A549 (cell line): ENCODE data around the gene CLPTM1. TPM values are rescaled to one million over a fixed set of nuclear protein-coding genes. Genes with fewer than 3 reads are reported as not detected.
"Not testable (repeated sequence)": the region's sequence is repeated elsewhere in the genome, so short reads cannot be mapped to it uniquely, and the experiment has no call there.

Source experiments
- ATAC-seq, 2 experiments: fragments of 200-7000 bp in 1 of 2; fragments of >200 bp in 1 of 2; cut with Nextera tagmentation in 1 of 2; cut with Tn5 transposase in 1 of 2; 3 replicates each; pipeline versions ENCODE4 v1.8.0 to v1.9.1; 2018 to 2020; ENCODE audit warnings: mild to moderate bottlenecking in 1 of 2, moderate library complexity in 1 of 2
- CTCF ChIA-PET: fragments of 300-600 bp; sonication (Branson Sonifier 250); formaldehyde crosslinking; extraction: SDS; loops from one replicate; lab custom pipeline; 2021; ENCODE audit warnings: antibody characterized with exemption, inconsistent platforms; lab: Yijun Ruan, JAX
- POLR2A ChIA-PET: fragments of 350-600 bp; formaldehyde crosslinking; extraction: SDS; loops from one replicate; lab custom pipeline; 2021; ENCODE audit warnings: antibody characterized with exemption, inconsistent platforms; lab: Yijun Ruan, JAX
- DNase-seq, 2 experiments: peaks; one replicate each; pipeline versions ENCODE4 v3.0.0 to v3.0.0-alpha.2; 2011 to 2016; ENCODE audit warnings: low read depth in 1 of 2, low spot score in 1 of 2
- FAIRE-seq: peaks from 2 replicates; lab custom pipeline; 2011; peaks lifted over from hg19 to GRCh38; lab: Jason Lieb, UNC
- H3K27ac ChIP-seq, 2 experiments: fragments of >200 bp; sonication (Bioruptor Twin); formaldehyde crosslinking; 3 replicates each; pipeline ENCODE4 v1.5.1; 2016 to 2017
- H3K4me1 ChIP-seq: fragments of >200 bp; sonication (Bioruptor Twin); formaldehyde crosslinking; 3 replicates; pipeline ENCODE4 v1.6.1; 2016
- H3K4me2 ChIP-seq: fragments of >200 bp; sonication (Bioruptor Twin); formaldehyde crosslinking; 3 replicates; pipeline ENCODE4 v1.6.1; 2016
- H3K4me3 ChIP-seq: fragments of >200 bp; sonication (Bioruptor Twin); formaldehyde crosslinking; 3 replicates; pipeline ENCODE4 v1.5.1; 2016
- H3K9me3 ChIP-seq: fragments of >200 bp; sonication (Bioruptor Twin); formaldehyde crosslinking; 3 replicates; pipeline ENCODE4 v1.6.1; 2016
- ATOH8 ChIP-seq: fragments of 250-450 bp; sonication (Bioruptor Pico); IDR thresholded peaks from 2 replicates; pipeline ENCODE4 v1.5.0; 2020; ENCODE audit warnings: low read depth, mild to moderate bottlenecking, moderate library complexity
- CEBPB ChIP-seq, 2 experiments: fragments of >200 bp in 1 of 2; sonication (Bioruptor Twin) in 1 of 2; formaldehyde crosslinking in 1 of 2; IDR thresholded peaks; 2 replicates each; pipeline ENCODE4 v1.6.1; 2012 to 2016
- E2F6 ChIP-seq: IDR thresholded peaks from 2 replicates; pipeline ENCODE4 v1.6.1; 2012; ENCODE audit warnings: low read depth, borderline replicate concordance
- EHF ChIP-seq: fragments of 250-450 bp; sonication (Bioruptor Pico); IDR thresholded peaks from 2 replicates; pipeline ENCODE4 v1.5.0; 2020; ENCODE audit warnings: mild to moderate bottlenecking
- HOXA7 ChIP-seq: fragments of 250-450 bp; sonication (Bioruptor Pico); IDR thresholded peaks from 2 replicates; pipeline ENCODE4 v1.5.0; 2020; ENCODE audit warnings: mild to moderate bottlenecking, moderate library complexity
- HOXB5 ChIP-seq: fragments of 250-450 bp; sonication (Bioruptor Pico); IDR thresholded peaks from 2 replicates; pipeline ENCODE4 v1.5.0; 2020; ENCODE audit warnings: mild to moderate bottlenecking, moderate library complexity
- JUN ChIP-seq, 2 experiments: fragments of >200 bp; sonication (Bioruptor Twin); formaldehyde crosslinking; IDR thresholded peaks; 2 replicates in 1 of 2; 3 replicates in 1 of 2; pipeline ENCODE4 v1.6.1; 2016 to 2017
- MAFK ChIP-seq: fragments of 450-650 bp; IDR thresholded peaks from 2 replicates; pipeline ENCODE4 v1.6.1; 2014; ENCODE audit not compliant: partially characterized antibody
- MAX ChIP-seq: IDR thresholded peaks from 2 replicates; pipeline ENCODE4 v1.6.1; 2012
- MYC ChIP-seq: IDR thresholded peaks from 2 replicates; pipeline ENCODE4 v1.6.1; 2012; ENCODE audit warnings: mild to moderate bottlenecking, inconsistent platforms, low read length, improper control_type of control experiment, borderline replicate concordance
- POLR2A ChIP-seq: IDR thresholded peaks from 2 replicates; pipeline ENCODE4 v1.6.1; 2012; ENCODE audit warnings: mild to moderate bottlenecking, low read length
- RFX5 ChIP-seq: fragments of 450-650 bp; IDR thresholded peaks from 2 replicates; pipeline ENCODE4 v1.7.1; 2014; ENCODE audit warnings: antibody characterized with exemption, mild to moderate bottlenecking, moderate library complexity
- TFCP2L1 ChIP-seq: fragments of 250-450 bp; sonication (Bioruptor Pico); IDR thresholded peaks from 2 replicates; pipeline ENCODE4 v1.5.0; 2021; ENCODE audit warnings: mild to moderate bottlenecking
- WGBS: methylation state at CpG from one replicate; pipeline ENCODE4 v1.1.6; 2017; ENCODE audit errors: missing lambda C conversion rate; 5-methylcytosine and 5-hydroxymethylcytosine counted together
- polyA plus RNA-seq, 4 experiments: library from polyadenylated mRNA; depleted of rRNA in 3 of 4; stranded (reverse); fragments of >200 nt; fragmentation: RNase III in 1 of 4; extraction: RNeasy Plus Mini Kit Qiagen cat#74134 plus additional on column Dnase treatment in 1 of 4; gene quantifications; 2 replicates in 3 of 4; 3 replicates in 1 of 4; pipeline ENCODE4 v1.2.3, GENCODE V29; 2011 to 2017
- TF ChIP-seq, protein P1 (sequence below): fragments of >200 bp; sonication (Bioruptor Twin); formaldehyde crosslinking; IDR thresholded peaks from 2 replicates; pipeline ENCODE4 v1.6.1; 2016
- TF ChIP-seq, protein P2 (sequence below): fragments of >200 bp; sonication (Bioruptor Twin); formaldehyde crosslinking; IDR thresholded peaks from 3 replicates; pipeline ENCODE4 v1.6.1; 2016

The CLPTM1 gene
- polyA plus RNA-seq, 2 of the 4 experiments (the other 2 are of a cell fraction), result 99.3 to 188 TPM

DNA sequence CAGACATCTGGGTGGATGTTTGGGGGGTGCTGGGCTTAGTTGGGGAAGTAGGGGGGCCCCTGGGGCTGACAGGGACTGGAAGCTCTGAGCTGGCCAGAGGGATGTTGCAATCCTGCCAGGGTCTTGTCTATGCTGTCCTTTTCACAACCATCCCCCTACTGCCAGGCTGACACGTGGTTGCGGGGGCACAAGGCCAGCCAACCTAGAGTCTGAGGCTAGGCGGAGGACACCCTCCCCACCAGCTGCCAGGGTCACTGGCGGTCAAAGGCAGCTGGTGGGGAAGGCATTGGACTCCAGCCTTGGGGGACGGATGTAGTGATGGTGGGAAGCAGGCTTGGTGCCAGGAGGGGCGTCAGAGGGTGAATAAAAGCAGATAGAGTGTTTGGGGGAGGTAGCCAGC, 42.3 kb upstream of the CLPTM1 start:
- WGBS, result 89% methylated on average over 6 of the region's 6 CpGs
- no peaks in the 10 kb centered on the region for H3K9me3 ChIP-seq
- no peak overlapping the region; the same call in 2 of the 3 replicates for H3K4me2 ChIP-seq
- ChIA-PET POLR2A (no interaction called here), CTCF (interaction anchor here (1.6 to 18.1 kb wide), 5 partner anchors 9 to 38 kb away, joined by 3 to 303 read pairs (median 13); partner anchors contain the start of gene CLPTM1)
- no peak overlapping the region for H3K4me3 ChIP-seq
- no peak for DNase-seq
- no peak for ATAC-seq
- TF ChIP-seq CEBPB (IDR thresholded peaks at IDR 0.05), result peak in 1 of 2 experiments; percentile 50; a peak in 1 of 4 replicates
- TF ChIP-seq, protein P1, sequence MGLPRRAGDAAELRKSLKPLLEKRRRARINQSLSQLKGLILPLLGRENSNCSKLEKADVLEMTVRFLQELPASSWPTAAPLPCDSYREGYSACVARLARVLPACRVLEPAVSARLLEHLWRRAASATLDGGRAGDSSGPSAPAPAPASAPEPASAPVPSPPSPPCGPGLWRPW, result no peak
- FAIRE-seq, result no peak
- H3K4me1 ChIP-seq, result peaks cover 36% of the 10 kb centered on the region
- H3K27ac ChIP-seq, result peak overlapping the region in 1 of 2 experiments; percentile 92; a peak in 4 of 6 replicates

DNA sequence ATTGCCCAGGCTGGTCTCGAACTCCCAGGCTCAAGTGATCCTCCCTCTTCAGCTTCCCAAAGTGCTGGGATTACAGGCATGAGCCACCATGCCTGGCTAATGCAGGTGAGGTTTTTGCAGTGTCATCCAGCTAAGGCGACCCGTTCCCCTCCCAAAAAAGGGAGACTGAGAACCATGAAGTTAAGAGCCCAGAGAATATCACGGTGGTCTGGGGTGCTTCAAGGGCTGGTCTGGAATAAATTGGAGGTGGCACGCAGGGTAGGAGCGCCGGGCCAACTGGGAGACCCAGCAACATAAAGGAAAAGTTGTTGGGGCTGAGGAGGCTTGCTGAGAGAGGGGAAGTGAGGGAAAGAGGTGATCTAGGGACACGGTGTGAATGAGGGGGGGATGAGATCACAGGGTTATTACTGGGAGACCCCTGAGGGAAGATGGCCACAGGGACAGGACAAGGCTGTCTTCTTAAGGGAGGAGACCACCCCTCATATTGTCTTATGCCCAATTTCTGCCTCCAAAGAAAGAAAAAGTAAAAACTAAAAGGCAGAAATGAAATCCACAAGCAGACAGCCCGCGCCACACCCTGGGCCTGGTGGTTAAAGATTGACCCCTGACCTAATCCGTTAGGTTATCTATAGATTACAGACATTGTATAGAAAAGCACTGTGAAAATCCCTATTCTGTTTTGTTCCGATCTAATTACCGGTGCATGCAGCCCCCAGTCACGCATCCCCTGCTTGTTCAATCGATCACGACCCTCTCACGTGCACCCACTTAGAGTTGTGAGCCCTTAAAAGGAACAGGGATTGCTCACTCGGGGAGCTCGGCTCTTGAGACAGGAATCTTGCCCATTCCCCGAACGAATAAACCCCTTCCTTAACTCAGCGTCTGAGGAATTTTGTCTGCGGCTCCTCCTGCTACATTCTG, 41.4 kb upstream of the CLPTM1 start:
- POLR2A ChIA-PET, result interaction anchor here (0.6 kb wide), 1 partner anchor 15 kb away, joined by 3 read pairs; no protein-coding TSS in a partner anchor
- peak overlapping the region; percentile 91 for H3K4me2 ChIP-seq

DNA sequence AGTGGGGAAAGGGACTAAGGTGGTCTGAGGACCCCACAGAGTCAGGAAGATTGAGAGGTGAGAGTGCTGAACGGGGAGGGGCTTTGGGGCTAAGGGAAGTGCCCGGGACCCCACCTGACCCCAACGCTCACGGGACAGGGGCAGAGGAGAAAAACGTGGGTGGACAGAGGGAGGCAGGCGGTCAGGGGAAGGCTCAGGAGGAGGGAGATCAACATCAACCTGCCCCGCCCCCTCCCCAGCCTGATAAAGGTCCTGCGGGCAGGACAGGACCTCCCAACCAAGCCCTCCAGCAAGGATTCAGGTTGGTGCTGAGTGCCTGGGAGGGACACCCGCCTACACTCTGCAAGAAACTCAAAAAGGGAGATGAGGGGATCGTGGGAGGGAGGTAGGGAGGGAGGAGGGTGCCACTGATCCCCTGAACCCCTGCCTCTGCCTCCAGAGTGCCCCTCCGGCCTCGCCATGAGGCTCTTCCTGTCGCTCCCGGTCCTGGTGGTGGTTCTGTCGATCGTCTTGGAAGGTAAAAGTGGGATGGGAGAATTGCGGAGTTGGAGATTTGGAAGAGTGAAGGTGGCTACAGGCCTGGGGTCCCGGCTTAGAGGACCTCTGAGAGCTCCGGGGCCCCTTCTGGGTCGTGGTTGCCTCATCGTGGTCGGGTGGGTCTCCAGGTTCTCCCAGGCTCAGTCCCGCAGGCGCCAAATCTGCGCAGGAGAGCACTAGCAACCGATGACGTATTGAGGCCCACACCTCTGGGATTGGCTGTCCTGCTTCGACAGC, 40.6 kb upstream of the CLPTM1 start, which contains the start of gene APOC1:
TSS of gene APOC1 (plus strand) at position 176 of the 774 bp plus-strand sequence. CDS start at position 460, 284 bp downstream.
- ChIA-PET POLR2A (interaction anchor here (0.6 to 1.2 kb wide), 7 partner anchors 10 to 415 kb away, joined by 3 to 7 read pairs (median 5); partner anchors contain the start of genes CLPTM1, TOMM40 and ZNF180), CTCF (interaction anchor here (0.6 to 18.1 kb wide), 6 partner anchors 11 to 231 kb away, joined by 3 to 303 read pairs (median 10); partner anchors contain the start of gene CLPTM1)
- Histone ChIP-seq H3K4me3 (peak within 1 kb of the TSS; percentile 51), H3K27ac (peak within 1 kb of the TSS; percentile 85 to 92)
- DNase-seq (peak; percentile 94 to 98), ATAC-seq (peak; percentile 92)
- not testable (repeated sequence) for H3K9me3 ChIP-seq
- TF ChIP-seq JUN (IDR thresholded peaks at IDR 0.05) (peak in 1 of 2 experiments; percentile 50; a peak in 1 of 5 replicates), MAX (peak; percentile 80), CEBPB (IDR thresholded peaks at IDR 0.05) (peak in 1 of 2 experiments; percentile 16; a peak in 1 of 4 replicates), POLR2A (peak; percentile 55), RFX5 (peak; percentile 100)
- TF ChIP-seq, all 56 proteins: peak for 5; not testable (repeated sequence) for 51
- WGBS, result 1% methylated on average over 28 of the region's 28 CpGs
- Histone ChIP-seq H3K4me2 (peak within 1 kb of the TSS; percentile 91), H3K4me1 (peaks cover 36% of the 10 kb centered on the region)
- FAIRE-seq, result peak; percentile 90

More for the DNA sequence above, 41.4 kb upstream of the CLPTM1 start:
- DNase-seq, result peak in 1 of 2 experiments; percentile 41
- not testable (repeated sequence) for ATAC-seq, H3K9me3 ChIP-seq, FAIRE-seq
- 0 out of 2 replicates have a peak, but pooled peaks have one; percentile 33 for TF ChIP-seq HOXB5 (CRISPR knock-in tag)
- 0 out of 2 replicates have a peak, but pooled peaks have one; percentile 19 for TF ChIP-seq ATOH8 (CRISPR knock-in tag)
- peak; percentile 82 for TF ChIP-seq MAFK
- H3K27ac ChIP-seq, result peak overlapping the region; percentile 85 to 92
- peaks cover 36% of the 10 kb centered on the region for H3K4me1 ChIP-seq
- H3K4me3 ChIP-seq, result peak overlapping the region; percentile 51
- CTCF ChIA-PET, result interaction anchor here (1.6 to 18.1 kb wide), 4 partner anchors 10 to 37 kb away, joined by 3 to 303 read pairs (median 32); partner anchors contain the start of gene CLPTM1
- 37% methylated on average over 23 of the region's 23 CpGs for WGBS

- Histone ChIP-seq H3K9me3 (no peaks in the 10 kb centered on the region), H3K4me3 (no peak overlapping the region), H3K27ac (peak overlapping the region in 1 of 2 experiments; percentile 44; a peak in 2 of 6 replicates), H3K4me1 (peaks cover 15% of the 10 kb centered on the region; the same call in 2 of the 3 replicates), H3K4me2 (peak overlapping the region; percentile 34; the same call in 2 of the 3 replicates)
- FAIRE-seq, result no peak
- WGBS, result 58% methylated on average over 8 of the region's 8 CpGs
- CTCF ChIA-PET, result interaction anchor here (0.6 to 3.4 kb wide), 5 partner anchors 12 to 27 kb away, joined by 4 to 22 read pairs (median 4); no protein-coding TSS in a partner anchor
- peak; percentile 3 to 8; a peak in 2 of 6 replicates for ATAC-seq
- TF ChIP-seq RFX5 (no peak), MYC (no peak), MAX (no peak), EHF (CRISPR knock-in tag) (no peak), MAFK (no peak), HOXA7 (no peak), E2F6 (no peak), TFCP2L1 (CRISPR knock-in tag) (no peak)
- TF ChIP-seq, protein P2, sequence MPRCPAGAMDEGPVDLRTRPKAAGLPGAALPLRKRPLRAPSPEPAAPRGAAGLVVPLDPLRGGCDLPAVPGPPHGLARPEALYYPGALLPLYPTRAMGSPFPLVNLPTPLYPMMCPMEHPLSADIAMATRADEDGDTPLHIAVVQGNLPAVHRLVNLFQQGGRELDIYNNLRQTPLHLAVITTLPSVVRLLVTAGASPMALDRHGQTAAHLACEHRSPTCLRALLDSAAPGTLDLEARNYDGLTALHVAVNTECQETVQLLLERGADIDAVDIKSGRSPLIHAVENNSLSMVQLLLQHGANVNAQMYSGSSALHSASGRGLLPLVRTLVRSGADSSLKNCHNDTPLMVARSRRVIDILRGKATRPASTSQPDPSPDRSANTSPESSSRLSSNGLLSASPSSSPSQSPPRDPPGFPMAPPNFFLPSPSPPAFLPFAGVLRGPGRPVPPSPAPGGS, result no peak
- POLR2A ChIA-PET, result interaction anchor here (0.6 to 0.8 kb wide), 3 partner anchors 9 to 314 kb away, joined by 3 to 7 read pairs (median 7); partner anchors contain the start of gene APOE
- DNase-seq, result peak in 1 of 2 experiments; percentile 38
Measured at GRCh38 chr19:44924243-44924725, 30.9 kb upstream of the CLPTM1 start.
